HEK293T (cell line): ENCODE results near the gene ARID1B.

Experiments used
- ARNT ChIP-seq: fragments of 450-650 bp; IDR thresholded peaks from 2 replicates; pipeline ENCODE4 v1.6.1; 2017; ENCODE audit warnings: mild to moderate bottlenecking
- BHLHE40 ChIP-seq: fragments of 450-650 bp; IDR thresholded peaks from 2 replicates; pipeline ENCODE4 v1.6.1; 2016; ENCODE audit warnings: mild to moderate bottlenecking, moderate library complexity, borderline replicate concordance
- CTBP1 ChIP-seq: fragments of 450-650 bp; IDR thresholded peaks from 2 replicates; pipeline ENCODE4 v1.6.1; 2016; ENCODE audit warnings: borderline replicate concordance
- ELF4 ChIP-seq: fragments of 450-650 bp; IDR thresholded peaks from 2 replicates; pipeline ENCODE4 v1.6.1; 2017; ENCODE audit warnings: antibody characterized with exemption
- FOXA1 ChIP-seq: fragments of 450-650 bp; IDR thresholded peaks from 2 replicates; pipeline ENCODE4 v1.6.1; 2016; ENCODE audit warnings: mild to moderate bottlenecking
- FOXK2 ChIP-seq: fragments of 450-650 bp; IDR thresholded peaks from 2 replicates; pipeline ENCODE4 v1.6.1; 2016; ENCODE audit warnings: mild to moderate bottlenecking
- FOXM1 ChIP-seq: fragments of 450-650 bp; IDR thresholded peaks from 2 replicates; pipeline ENCODE4 v1.6.1; 2017; ENCODE audit warnings: mild to moderate bottlenecking, borderline replicate concordance
- HDGF ChIP-seq: fragments of 450-650 bp; IDR thresholded peaks from 2 replicates; pipeline ENCODE4 v1.6.1; 2017; ENCODE audit warnings: antibody characterized with exemption, borderline replicate concordance
- LEF1 ChIP-seq: fragments of 450-650 bp; IDR thresholded peaks from 2 replicates; pipeline ENCODE4 v1.6.1; 2017; ENCODE audit warnings: mild to moderate bottlenecking, borderline replicate concordance
- SP1 ChIP-seq: fragments of 450-650 bp; IDR thresholded peaks from 2 replicates; pipeline ENCODE4 v1.6.1; 2017
- SUZ12 ChIP-seq: fragments of 450-650 bp; IDR thresholded peaks from 2 replicates; pipeline ENCODE4 v1.6.1; 2016; ENCODE audit warnings: mild to moderate bottlenecking
- TARDBP ChIP-seq: fragments of 450-650 bp; IDR thresholded peaks from 2 replicates; pipeline ENCODE4 v1.6.1; 2016
- ZNF384 ChIP-seq: fragments of 450-650 bp; IDR thresholded peaks from 2 replicates; pipeline ENCODE4 v1.6.1; 2016

DNA sequence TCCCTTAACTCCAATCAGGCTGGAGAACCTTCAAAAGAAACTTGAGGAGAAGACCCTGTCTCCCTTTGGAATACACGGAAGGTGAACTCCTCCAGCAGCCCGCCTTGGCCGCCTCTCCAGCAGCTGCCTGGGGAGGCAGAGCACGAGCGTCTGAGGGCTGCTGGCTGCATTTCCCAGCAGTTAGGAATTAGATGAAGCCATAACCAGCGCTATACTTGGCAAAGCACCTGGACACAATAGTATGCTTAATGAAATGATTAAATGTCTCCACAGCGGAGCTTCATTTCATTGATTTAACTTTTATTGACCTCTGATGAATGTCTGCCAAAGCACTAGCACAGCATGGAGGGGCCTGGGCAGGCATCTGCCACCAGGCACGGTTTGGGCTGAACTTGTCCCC lies 472.6 kb downstream of the ARID1B start:
- TF ChIP-seq FOXM1 (no peak), ARNT (no peak), TARDBP (no peak), ZNF384 (no peak), HDGF (no peak), ELF4 (no peak), FOXK2 (no peak), SUZ12 (no peak), FOXA1 (no peak), CTBP1 (no peak), SP1 (no peak), BHLHE40 (no peak), LEF1 (no peak)
